Right lobe of liver (tissue), 4 donors: Measurements from ENCODE around the gene GJA3.

Experiments used
- POLR2A ChIP-seq: fragments of 450-650 bp; IDR thresholded peaks from one replicate; pipeline ENCODE4 v1.6.1; 2017; ENCODE audit warnings: antibody characterized with exemption, mild to moderate bottlenecking
- TF ChIP-seq, protein P1 (sequence below), 4 donors: fragments of 200-600 bp in 3 of 4; fragments of 450-650 bp in 1 of 4; IDR thresholded peaks; one replicate each; pipeline versions ENCODE4 v1.5.1 to v1.8.0; 2016 to 2022; ENCODE audit warnings: antibody characterized with exemption in 4 of 4, mild to moderate bottlenecking in 2 of 4
- donor health status: DM: no; HTN: no; CAD: no.
- donor health status: DM: no; HTN: no; CAD: no.
- donor health status: DM: no; HTN: yes; CAD: no.

DNA sequence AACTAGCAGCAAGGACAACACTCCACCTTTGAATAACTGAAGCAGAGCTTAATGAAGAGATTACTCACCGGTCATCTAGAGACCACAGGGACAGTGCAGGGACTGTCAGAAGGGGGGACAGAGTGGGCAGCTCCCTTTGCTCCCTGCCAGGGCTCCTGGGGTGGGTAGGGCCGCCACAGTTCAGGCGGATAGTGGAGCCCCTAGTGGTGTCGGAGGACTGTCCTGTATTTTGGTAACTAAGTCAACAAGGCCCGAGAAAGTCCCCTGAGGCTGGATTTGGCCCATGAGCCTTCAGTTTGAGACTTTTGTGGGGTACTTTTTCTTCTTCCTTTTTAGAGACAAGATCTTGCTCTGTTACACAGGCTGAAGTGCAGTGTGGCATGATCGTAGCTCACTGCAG is 44.6 kb downstream of the GJA3 start:
- TF ChIP-seq, protein P1, sequence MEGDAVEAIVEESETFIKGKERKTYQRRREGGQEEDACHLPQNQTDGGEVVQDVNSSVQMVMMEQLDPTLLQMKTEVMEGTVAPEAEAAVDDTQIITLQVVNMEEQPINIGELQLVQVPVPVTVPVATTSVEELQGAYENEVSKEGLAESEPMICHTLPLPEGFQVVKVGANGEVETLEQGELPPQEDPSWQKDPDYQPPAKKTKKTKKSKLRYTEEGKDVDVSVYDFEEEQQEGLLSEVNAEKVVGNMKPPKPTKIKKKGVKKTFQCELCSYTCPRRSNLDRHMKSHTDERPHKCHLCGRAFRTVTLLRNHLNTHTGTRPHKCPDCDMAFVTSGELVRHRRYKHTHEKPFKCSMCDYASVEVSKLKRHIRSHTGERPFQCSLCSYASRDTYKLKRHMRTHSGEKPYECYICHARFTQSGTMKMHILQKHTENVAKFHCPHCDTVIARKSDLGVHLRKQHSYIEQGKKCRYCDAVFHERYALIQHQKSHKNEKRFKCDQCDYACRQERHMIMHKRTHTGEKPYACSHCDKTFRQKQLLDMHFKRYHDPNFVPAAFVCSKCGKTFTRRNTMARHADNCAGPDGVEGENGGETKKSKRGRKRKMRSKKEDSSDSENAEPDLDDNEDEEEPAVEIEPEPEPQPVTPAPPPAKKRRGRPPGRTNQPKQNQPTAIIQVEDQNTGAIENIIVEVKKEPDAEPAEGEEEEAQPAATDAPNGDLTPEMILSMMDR (IDR thresholded peaks at IDR 0.05) = no peak
- TF ChIP-seq POLR2A = no peak
